Panc1 (cell line): ENCODE measurements around the gene MRPS23. TPM values are rescaled to one million over a fixed set of nuclear protein-coding genes. Genes with fewer than 3 reads are reported as not detected.

Experiments used
- ATAC-seq: fragments of 200-7000 bp; cut with Tn5 transposase; 2 replicates; pipeline ENCODE4 v1.9.1; 2020; ENCODE audit warnings: mild to moderate bottlenecking, moderate library complexity
- BruUV-seq: library from RNA; stranded (reverse); fragments of 400-500 nt; replicated peaks from 2 replicates; lab custom pipeline; 2021; lab: Mats Ljungman, UMichigan
- CTCF ChIA-PET: fragments of 300-600 bp; sonication (Branson Sonifier 250); formaldehyde crosslinking; loops from one replicate; lab custom pipeline; 2022; ENCODE audit warnings: antibody characterized with exemption; lab: Charles Lee
- POLR2A ChIA-PET: fragments of 300-600 bp; sonication (Branson Sonifier 250); formaldehyde crosslinking; loops from one replicate; lab custom pipeline; 2022; ENCODE audit warnings: antibody characterized with exemption; lab: Charles Lee
- DNase-seq: peaks from one replicate; pipeline ENCODE4 v3.0.0-alpha.2; 2010; ENCODE audit warnings: low read depth, low spot score
- H3K27ac ChIP-seq: 2 replicates; pipeline ENCODE4 v1.5.1; 2011; ENCODE audit warnings: mild to moderate bottlenecking, low read length, inconsistent platforms
- H3K27me3 ChIP-seq: fragments of 200-500 bp; sonication (Bioruptor generic); 2 replicates; pipeline ENCODE4 v1.6.0; 2014; ENCODE audit warnings: low read length, inconsistent platforms; ENCODE audit not compliant: control insufficient read depth, insufficient read depth
- H3K36me3 ChIP-seq: fragments of 200-500 bp; sonication (Bioruptor generic); 2 replicates; pipeline ENCODE4 v1.5.1; 2014; ENCODE audit warnings: inconsistent platforms, mild to moderate bottlenecking, low read length, moderate library complexity; ENCODE audit not compliant: control insufficient read depth, insufficient read depth
- H3K4me1 ChIP-seq: 2 replicates; pipeline ENCODE4 v1.5.1; 2011; ENCODE audit warnings: inconsistent platforms, mild to moderate bottlenecking, low read length, moderate library complexity; ENCODE audit not compliant: control insufficient read depth, insufficient read depth
- H3K4me3 ChIP-seq, 2 experiments: 2 replicates each; pipeline ENCODE4 v1.5.1; 2011 to 2012; ENCODE audit warnings: low read depth in 2 of 2, low read length in 2 of 2, mild to moderate bottlenecking in 2 of 2, inconsistent platforms in 1 of 2, moderate library complexity in 1 of 2
- H3K9me3 ChIP-seq: fragments of 200-500 bp; sonication (Bioruptor generic); 2 replicates; pipeline ENCODE4 v1.5.1; 2014; ENCODE audit warnings: low read depth, mild to moderate bottlenecking, inconsistent platforms, low read length, moderate library complexity; ENCODE audit not compliant: control insufficient read depth, insufficient read depth
- CTCF ChIP-seq: fragments of 450-650 bp; IDR thresholded peaks from 2 replicates; pipeline ENCODE4 v1.5.1; 2017; ENCODE audit warnings: mild to moderate bottlenecking
- POLR2AphosphoS5 ChIP-seq: IDR thresholded peaks from 2 replicates; pipeline ENCODE4 v1.6.1; 2012; ENCODE audit warnings: mild to moderate bottlenecking, low read depth, low read length, moderate library complexity
- REST ChIP-seq, 2 experiments: IDR thresholded peaks; 2 replicates each; pipeline ENCODE4 v1.6.1; 2011 to 2012; ENCODE audit warnings: low read depth in 2 of 2, control low read depth in 1 of 2, low read length in 1 of 2, mild to moderate bottlenecking in 1 of 2, moderate library complexity in 1 of 2; ENCODE audit not compliant: insufficient read depth in 1 of 2
- SIN3A ChIP-seq: IDR thresholded peaks from 2 replicates; pipeline ENCODE4 v1.6.1; 2012; ENCODE audit warnings: low read depth, mild to moderate bottlenecking, low read length, moderate library complexity, borderline replicate concordance; ENCODE audit not compliant: insufficient read depth
- TCF7L2 ChIP-seq: IDR thresholded peaks from 2 replicates; pipeline ENCODE4 v1.6.1; 2011; ENCODE audit warnings: mild to moderate bottlenecking, low read depth, low read length, inconsistent platforms
- in situ Hi-C: cut with HindIII; loops from 2 replicates; pipeline ENCODE4 v1.10.0; 2016; ENCODE audit warnings: low sequenced_read_pairs, low pct_unique_long_range_greater_than_20kb
- intact Hi-C: fragments of 100-400 bp; cut with micrococcal nuclease; formaldehyde crosslinking; loops from one replicate; pipeline ENCODE4 v1.10.0; 2022; ENCODE audit not compliant: unreplicated experiment
- total RNA-seq: library from RNA; stranded (reverse); gene quantifications from one replicate; pipeline ENCODE4 v1.2.1, GENCODE V29; 2021; ENCODE audit not compliant: unreplicated experiment

The MRPS23 gene
- total RNA-seq, 1 experiment from 2014 or later: 85.4 TPM

GRCh38 chr17:57880086-57880456 lies 30.2 kb upstream of the MRPS23 start:
- CTCF ChIA-PET: no interaction called here
- Histone ChIP-seq H3K4me1 (peaks cover 69% of the 10 kb centered on the region), H3K27ac (peak overlapping the region; percentile 95), H3K27me3 (no peaks in the 10 kb centered on the region), H3K36me3 (no peaks in the 10 kb centered on the region), H3K4me3 (no peak overlapping the region), H3K9me3 (no peaks in the 10 kb centered on the region)
- no peak for TF ChIP-seq REST (IDR thresholded peaks at IDR 0.05; ENCODE audit: insufficient read depth in 1 of 2, low read depth in 2 of 2, low read length in 1 of 2)
- TF ChIP-seq SIN3A: no peak
- no peak for TF ChIP-seq CTCF
- no peak for TF ChIP-seq POLR2AphosphoS5
- no peak for TF ChIP-seq TCF7L2
- in situ Hi-C loops (no loop called here), intact Hi-C loops (no loop called here)
- DNase-seq (no peak), ATAC-seq (no peak)
- BruUV-seq: no TSS peak
- POLR2A ChIA-PET: no interaction called here

- Histone ChIP-seq H3K4me3 (no peak overlapping the region), H3K27ac (peak overlapping the region; percentile 95), H3K27me3 (no peaks in the 10 kb centered on the region), H3K9me3 (no peaks in the 10 kb centered on the region), H3K4me1 (peaks cover 74% of the 10 kb centered on the region), H3K36me3 (no peaks in the 10 kb centered on the region)
- in situ Hi-C loops (no loop called here), intact Hi-C loops (loop anchor here (5.0 kb wide), 1 partner anchor 68 kb away; no protein-coding TSS in a partner anchor)
- BruUV-seq: no TSS peak
- CTCF ChIA-PET: no interaction called here
- POLR2A ChIA-PET: no interaction called here
- TF ChIP-seq SIN3A (no peak), REST (IDR thresholded peaks at IDR 0.05; ENCODE audit: insufficient read depth in 1 of 2, low read depth in 2 of 2, low read length in 1 of 2) (no peak)
- peak; percentile 50 for ATAC-seq
- DNase-seq: no peak
Measured at GRCh38 chr17:57879437-57880085, 29.7 kb upstream of the MRPS23 start.
